GM21786 (cell line): ENCODE measurements around the gene RBBP6.
"Not testable (repeated sequence)": the region's sequence is repeated elsewhere in the genome, so short reads cannot be mapped to it uniquely, and the experiment has no call there.

ENCODE experiments used
- ATAC-seq: cut with Tn5 transposase; IDR thresholded peaks from one replicate; pipeline ENCODE4 v1.9.1; 2021; ENCODE audit not compliant: unreplicated experiment

The RBBP6 gene

GRCh38 chr16:24555346-24555872, 16.0 kb downstream of the RBBP6 start:
- no peak for ATAC-seq

GRCh38 chr16:24562811-24563210, 23.4 kb downstream of the RBBP6 start:
- ATAC-seq: no peak

GRCh38 chr16:24568392-24568791, 29.0 kb downstream of the RBBP6 start:
- no peak for ATAC-seq

- ATAC-seq: no peak
Measured at GRCh38 chr16:24571096-24571495, 31.7 kb downstream of the RBBP6 start.

- ATAC-seq: no peak
Measured at GRCh38 chr16:24572069-24572468, 32.7 kb downstream of the RBBP6 start.

- no peak for ATAC-seq
Measured at GRCh38 chr16:24573141-24573540, 33.8 kb downstream of the RBBP6 start.

- not testable (repeated sequence) for ATAC-seq
Measured at GRCh38 chr16:24574515-24575485, 35.4 kb downstream of the RBBP6 start.

- ATAC-seq: not testable (repeated sequence)
Measured at GRCh38 chr16:24575791-24576190, 36.4 kb downstream of the RBBP6 start.

- ATAC-seq: no peak
Measured at GRCh38 chr16:24577167-24577566, 37.8 kb downstream of the RBBP6 start.

- no peak for ATAC-seq
Measured at GRCh38 chr16:24580665-24581064, 41.3 kb downstream of the RBBP6 start.

GRCh38 chr16:24583494-24583893, 44.1 kb downstream of the RBBP6 start:
- ATAC-seq: no peak

GRCh38 chr16:24589997-24590396, 50.6 kb downstream of the RBBP6 start:
- ATAC-seq: no peak

GRCh38 chr16:24598777-24599437, 59.5 kb downstream of the RBBP6 start:
- ATAC-seq: no peak

GRCh38 chr16:24609417-24609739, 70.0 kb downstream of the RBBP6 start:
- no peak for ATAC-seq

- no peak for ATAC-seq
Measured at GRCh38 chr16:24609740-24610415, 70.5 kb downstream of the RBBP6 start.

- ATAC-seq: no peak
Measured at GRCh38 chr16:24610416-24610755, 71.0 kb downstream of the RBBP6 start.

- no peak for ATAC-seq
Measured at GRCh38 chr16:24611310-24611709, 71.9 kb downstream of the RBBP6 start.

GRCh38 chr16:24612656-24613055, 73.3 kb downstream of the RBBP6 start:
- ATAC-seq: no peak

GRCh38 chr16:24613267-24613666, 73.9 kb downstream of the RBBP6 start:
- ATAC-seq: not testable (repeated sequence)

- no peak for ATAC-seq
Measured at GRCh38 chr16:24617502-24617901, 78.1 kb downstream of the RBBP6 start.
